H9 (cell line): ENCODE data around the gene CKS1B. TPM values are rescaled to one million over a fixed set of nuclear protein-coding genes. Genes with fewer than 3 reads are reported as not detected.
"Not testable (repeated sequence)": the region's sequence is repeated elsewhere in the genome, so short reads cannot be mapped to it uniquely, and the experiment has no call there.

Source experiments
- DNase-seq: peaks from one replicate; pipeline ENCODE4 v3.0.0-alpha.2; 2017
- H2AFZ ChIP-seq: one replicate; pipeline ENCODE4 v1.6.1; 2013; ENCODE audit warnings: mild to moderate bottlenecking, low read length, control low read depth, moderate library complexity
- H2AK5ac ChIP-seq: 2 replicates; pipeline ENCODE4 v1.6.1; 2013; ENCODE audit warnings: low read length, control low read depth, mixed read lengths; ENCODE audit not compliant: insufficient read length
- H2BK120ac ChIP-seq: one replicate; pipeline ENCODE4 v1.6.1; 2013; ENCODE audit warnings: low read depth, mild to moderate bottlenecking, low read length, control low read depth, inconsistent platforms; ENCODE audit not compliant: poor library complexity, severe bottlenecking
- H2BK12ac ChIP-seq: 2 replicates; pipeline ENCODE4 v1.6.1; 2013; ENCODE audit warnings: low read length, control low read depth, mixed read lengths, low read depth; ENCODE audit not compliant: insufficient read length
- H2BK15ac ChIP-seq: 2 replicates; pipeline ENCODE4 v1.6.1; 2013; ENCODE audit warnings: low read depth, low read length, control low read depth
- H2BK20ac ChIP-seq: one replicate; pipeline ENCODE4 v1.6.1; 2013; ENCODE audit warnings: low read depth, mild to moderate bottlenecking, low read length, control low read depth, inconsistent platforms; ENCODE audit not compliant: poor library complexity, severe bottlenecking
- H2BK5ac ChIP-seq: 2 replicates; pipeline ENCODE4 v1.6.1; 2013; ENCODE audit warnings: low read length, control low read depth, mixed read lengths; ENCODE audit not compliant: insufficient read length
- H3K14ac ChIP-seq: 2 replicates; pipeline ENCODE4 v1.6.1; 2013; ENCODE audit warnings: low read length, control low read depth; ENCODE audit not compliant: insufficient read depth
- H3K18ac ChIP-seq: 2 replicates; pipeline ENCODE4 v1.6.1; 2013; ENCODE audit warnings: low read depth, mild to moderate bottlenecking, mixed read lengths, low read length, control low read depth; ENCODE audit not compliant: insufficient read length
- H3K23ac ChIP-seq: 2 replicates; pipeline ENCODE4 v1.6.1; 2013; ENCODE audit warnings: low read length, control low read depth, mixed read lengths, low read depth; ENCODE audit not compliant: insufficient read length
- H3K23me2 ChIP-seq: 2 replicates; pipeline ENCODE4 v1.6.1; 2013; ENCODE audit warnings: low read depth, mild to moderate bottlenecking, mixed read lengths, low read length, control low read depth; ENCODE audit not compliant: insufficient read length, poor library complexity, severe bottlenecking
- H3K27ac ChIP-seq: 2 replicates; pipeline ENCODE4 v1.5.1; 2013; ENCODE audit warnings: low read length, control low read depth, mixed read lengths, low read depth; ENCODE audit not compliant: insufficient read length
- H3K27me3 ChIP-seq: 2 replicates; pipeline ENCODE4 v1.6.1; 2013; ENCODE audit warnings: low read length, control low read depth, inconsistent platforms; ENCODE audit not compliant: insufficient read depth
- H3K4ac ChIP-seq: 2 replicates; pipeline ENCODE4 v1.6.1; 2013; ENCODE audit warnings: low read depth, mild to moderate bottlenecking, control low read depth, inconsistent platforms, low read length, moderate library complexity
- H3K4me1 ChIP-seq: 2 replicates; pipeline ENCODE4 v1.6.1; 2013; ENCODE audit warnings: low read length, control low read depth, inconsistent platforms; ENCODE audit not compliant: insufficient read depth
- H3K4me2 ChIP-seq: 2 replicates; pipeline ENCODE4 v1.6.1; 2013; ENCODE audit warnings: low read length, control low read depth, mixed read lengths; ENCODE audit not compliant: insufficient read length, insufficient read depth
- H3K56ac ChIP-seq: 2 replicates; pipeline ENCODE4 v1.6.1; 2013; ENCODE audit warnings: low read depth, mild to moderate bottlenecking, mixed read lengths, low read length, control low read depth; ENCODE audit not compliant: insufficient read length
- H3K79me1 ChIP-seq: 2 replicates; pipeline ENCODE4 v1.6.1; 2013; ENCODE audit warnings: low read depth, mild to moderate bottlenecking, moderate library complexity, low read length, control low read depth, inconsistent platforms; ENCODE audit not compliant: insufficient read depth, poor library complexity, severe bottlenecking
- H3K79me2 ChIP-seq: 2 replicates; pipeline ENCODE4 v1.6.1; 2013; ENCODE audit warnings: low read length, control low read depth, inconsistent platforms; ENCODE audit not compliant: insufficient read depth
- H3K9ac ChIP-seq: 2 replicates; pipeline ENCODE4 v1.6.1; 2013; ENCODE audit warnings: low read length, control low read depth, mixed read lengths; ENCODE audit not compliant: insufficient read length; ENCODE audit errors: extremely low read depth
- H3K9me3 ChIP-seq: one replicate; pipeline ENCODE4 v1.6.1; 2013; ENCODE audit warnings: low read depth, low read length, inconsistent platforms; ENCODE audit not compliant: control insufficient read depth
- H3T11ph ChIP-seq: one replicate; pipeline ENCODE4 v1.6.1; 2013; ENCODE audit warnings: mild to moderate bottlenecking, low read length, control low read depth, inconsistent platforms
- H4K20me1 ChIP-seq: one replicate; pipeline ENCODE4 v1.6.1; 2013; ENCODE audit not compliant: control insufficient read depth, insufficient read length, insufficient read depth
- H4K5ac ChIP-seq: 2 replicates; pipeline ENCODE4 v1.6.1; 2013; ENCODE audit warnings: low read depth, mild to moderate bottlenecking, mixed read lengths, low read length, control low read depth; ENCODE audit not compliant: insufficient read length
- H4K8ac ChIP-seq: replicated peaks from 2 replicates; pipeline ENCODE4 v1.6.1; 2013; ENCODE audit warnings: low read length, control low read depth, mixed read lengths, low read depth; ENCODE audit not compliant: insufficient read length
- H4K91ac ChIP-seq: 2 replicates; pipeline ENCODE4 v1.6.1; 2013; ENCODE audit warnings: low read depth, mild to moderate bottlenecking, moderate library complexity, mixed read lengths, low read length, control low read depth; ENCODE audit not compliant: insufficient read length
- H3K27ac Mint-ChIP-seq, 3 experiments: 2 replicates in 2 of 3; 3 replicates in 1 of 3; pipeline ENCODE4 v1.8.0; 2020 to 2021; ENCODE audit warnings: mixed read lengths in 3 of 3, mild to moderate bottlenecking in 1 of 3, moderate library complexity in 1 of 3
- H3K27me3 Mint-ChIP-seq: 2 replicates; pipeline ENCODE4 v1.8.0; 2021; ENCODE audit warnings: low read depth, mild to moderate bottlenecking, moderate library complexity, mixed read lengths
- H3K36me3 Mint-ChIP-seq, 3 experiments: 2 replicates in 2 of 3; 3 replicates in 1 of 3; pipeline ENCODE4 v1.8.0; 2020 to 2021; ENCODE audit warnings: low read depth in 3 of 3, mixed read lengths in 3 of 3; ENCODE audit not compliant: insufficient read depth in 1 of 3
- H3K4me1 Mint-ChIP-seq, 2 experiments: 2 replicates each; pipeline ENCODE4 v1.8.0; 2020; ENCODE audit warnings: mixed read lengths in 2 of 2
- H3K4me3 Mint-ChIP-seq, 2 experiments: 2 replicates in 1 of 2; 3 replicates in 1 of 2; pipeline ENCODE4 v1.8.0; 2020 to 2021; ENCODE audit warnings: mild to moderate bottlenecking in 2 of 2, mixed read lengths in 2 of 2, moderate library complexity in 1 of 2
- H3K9me3 Mint-ChIP-seq, 2 experiments: 2 replicates in 1 of 2; 3 replicates in 1 of 2; pipeline ENCODE4 v1.8.0; 2020; ENCODE audit warnings: mild to moderate bottlenecking in 2 of 2, mixed read lengths in 2 of 2, moderate library complexity in 1 of 2
- WGBS: extraction: QIAGEN DNeasy Blood & Tissue Kit; methylation state at CpG from one replicate; pipeline ENCODE4 v1.1.7; 2013; ENCODE audit warnings: missing lambda C conversion rate, low lambda C conversion rate, mixed read lengths; ENCODE audit not compliant: insufficient read length; ENCODE audit errors: extremely low coverage; 5-methylcytosine and 5-hydroxymethylcytosine counted together
- total RNA-seq: library from RNA; stranded (reverse); gene quantifications from 2 replicates; pipeline ENCODE4 v1.2.1, GENCODE V29; 2021
- TF ChIP-seq, protein P1 (sequence below): fragments of 200-600 bp; sonication (generic); conservative IDR thresholded peaks from 3 replicates; pipeline ENCODE4 v1.8.0; 2021; ENCODE audit warnings: antibody characterized with exemption, mild to moderate bottlenecking

The CKS1B gene
- total RNA-seq, 1 experiment from 2014 or later: 279 TPM

DNA sequence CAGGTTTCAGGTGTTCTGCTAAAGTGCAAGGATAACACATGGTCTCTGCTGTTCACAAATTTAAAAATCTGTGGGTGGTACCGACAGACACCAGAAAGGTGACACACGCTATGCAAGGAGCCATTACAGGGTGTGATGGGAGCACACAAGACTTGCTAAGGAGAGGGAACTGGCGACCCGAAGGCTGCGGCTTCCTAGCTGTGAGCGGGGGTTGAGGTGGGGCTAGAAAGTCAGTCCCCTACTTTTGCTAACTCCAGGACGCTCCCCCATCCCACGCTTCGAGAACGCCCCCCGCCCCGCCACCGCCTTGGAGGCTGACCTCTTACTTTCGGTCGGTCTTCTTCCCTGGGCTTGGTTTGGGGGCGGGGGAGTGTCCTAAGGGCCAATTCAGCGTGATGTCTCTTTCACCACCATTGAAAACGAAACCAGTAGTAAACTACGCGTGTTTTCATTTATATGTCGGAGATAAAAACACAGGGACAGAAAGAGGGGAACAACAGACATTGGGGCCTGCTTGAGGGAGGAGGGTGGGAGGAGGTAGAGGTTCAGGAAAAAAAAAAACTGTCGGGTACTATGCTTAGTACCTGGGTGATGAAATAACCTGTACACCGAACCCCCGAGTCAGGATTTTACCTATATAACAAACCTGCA, 1.1 kb downstream of the CKS1B start:
- Histone ChIP-seq H3K23me2 (peaks cover 26% of the 10 kb centered on the region), H4K91ac (no peak overlapping the region), H3T11ph (no peak overlapping the region), H2BK5ac (no peak overlapping the region), H2AK5ac (no peak overlapping the region), H3K4me2 (peak overlapping the region; percentile 87), H2BK120ac (no peak overlapping the region), H3K14ac (peak overlapping the region; percentile 64; the same call in 1 of the 2 replicates), H2BK15ac (no peak overlapping the region), H3K4me1 (peaks cover 4% of the 10 kb centered on the region; the same call in 1 of the 2 replicates), H4K20me1 (no peaks in the 10 kb centered on the region), H3K18ac (peak overlapping the region; percentile 25), H4K8ac (no peak overlapping the region), H3K79me1 (no peaks in the 10 kb centered on the region), H3K79me2 (peaks cover 24% of the 10 kb centered on the region), H3K4ac (no peak overlapping the region), H3K27me3 (no peaks in the 10 kb centered on the region), H2BK20ac (no peak overlapping the region), H3K27ac (peak overlapping the region; percentile 49), H2BK12ac (no peak overlapping the region), H2AFZ (no peak overlapping the region), H3K56ac (no peak overlapping the region), H4K5ac (no peak overlapping the region), H3K23ac (no peak overlapping the region), H3K9me3 (no peaks in the 10 kb centered on the region), H3K9ac (peak overlapping the region; percentile 93)
- H3K9me3 Mint-ChIP-seq: no peaks in the 10 kb centered on the region
- no peak for DNase-seq
- H3K4me3 Mint-ChIP-seq: no peak overlapping the region
- TF ChIP-seq, protein P1, sequence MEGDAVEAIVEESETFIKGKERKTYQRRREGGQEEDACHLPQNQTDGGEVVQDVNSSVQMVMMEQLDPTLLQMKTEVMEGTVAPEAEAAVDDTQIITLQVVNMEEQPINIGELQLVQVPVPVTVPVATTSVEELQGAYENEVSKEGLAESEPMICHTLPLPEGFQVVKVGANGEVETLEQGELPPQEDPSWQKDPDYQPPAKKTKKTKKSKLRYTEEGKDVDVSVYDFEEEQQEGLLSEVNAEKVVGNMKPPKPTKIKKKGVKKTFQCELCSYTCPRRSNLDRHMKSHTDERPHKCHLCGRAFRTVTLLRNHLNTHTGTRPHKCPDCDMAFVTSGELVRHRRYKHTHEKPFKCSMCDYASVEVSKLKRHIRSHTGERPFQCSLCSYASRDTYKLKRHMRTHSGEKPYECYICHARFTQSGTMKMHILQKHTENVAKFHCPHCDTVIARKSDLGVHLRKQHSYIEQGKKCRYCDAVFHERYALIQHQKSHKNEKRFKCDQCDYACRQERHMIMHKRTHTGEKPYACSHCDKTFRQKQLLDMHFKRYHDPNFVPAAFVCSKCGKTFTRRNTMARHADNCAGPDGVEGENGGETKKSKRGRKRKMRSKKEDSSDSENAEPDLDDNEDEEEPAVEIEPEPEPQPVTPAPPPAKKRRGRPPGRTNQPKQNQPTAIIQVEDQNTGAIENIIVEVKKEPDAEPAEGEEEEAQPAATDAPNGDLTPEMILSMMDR: no peak
- WGBS: no CpG with 5 or more reads among the region's 24 CpGs
- H3K36me3 Mint-ChIP-seq: peaks cover 19 to 36% (median 31%) of the 10 kb centered on the region in 3 experiments; a peak in 6 of 7 replicates
- no peaks in the 10 kb centered on the region for H3K27me3 Mint-ChIP-seq
- H3K4me1 Mint-ChIP-seq: peaks cover 26 to 28% of the 10 kb centered on the region in 2 experiments
- H3K27ac Mint-ChIP-seq: no peak overlapping the region

DNA sequence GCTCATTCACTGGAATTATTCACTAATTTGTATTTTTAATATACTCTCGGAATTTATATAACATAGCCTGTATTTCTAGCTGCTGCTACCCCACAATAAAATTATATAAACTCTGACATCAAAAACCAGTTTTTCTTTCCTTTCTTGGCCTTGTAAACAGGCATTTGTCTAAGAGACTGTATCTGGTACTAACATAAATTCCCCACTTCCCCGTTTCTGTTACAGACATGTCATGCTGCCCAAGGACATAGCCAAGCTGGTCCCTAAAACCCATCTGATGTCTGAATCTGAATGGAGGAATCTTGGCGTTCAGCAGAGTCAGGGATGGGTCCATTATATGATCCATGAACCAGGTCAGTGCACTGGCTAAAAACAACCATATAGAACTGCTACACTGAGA, 3.3 kb downstream of the CKS1B start:
- not testable (repeated sequence) for H3K4me1 Mint-ChIP-seq, H3K9me3 Mint-ChIP-seq

More for the DNA sequence above, 3.3 kb downstream of the CKS1B start:
- H3K56ac ChIP-seq, H2BK12ac ChIP-seq, H3K27me3 Mint-ChIP-seq, H3K9ac ChIP-seq, H2BK120ac ChIP-seq, H2BK15ac ChIP-seq, H3K4me1 ChIP-seq, H3K27me3 ChIP-seq, H3K23ac ChIP-seq, H3K27ac ChIP-seq, H3K4me2 ChIP-seq, H4K5ac ChIP-seq, H2AK5ac ChIP-seq, H3K4ac ChIP-seq, DNase-seq, H3K18ac ChIP-seq, H2BK20ac ChIP-seq, H2AFZ ChIP-seq, H4K20me1 ChIP-seq, H3K9me3 ChIP-seq, H4K91ac ChIP-seq, H3T11ph ChIP-seq, H3K79me1 ChIP-seq, H2BK5ac ChIP-seq, H3K14ac ChIP-seq, H4K8ac ChIP-seq: not testable (repeated sequence)
- H3K27ac Mint-ChIP-seq: peak overlapping the region in 1 of 3 experiments; percentile 70; a peak in 3 of 7 replicates
- H3K79me2 ChIP-seq: peaks cover 24% of the 10 kb centered on the region
- H3K4me3 Mint-ChIP-seq: peak overlapping the region in 1 of 2 experiments; percentile 17; a peak in 2 of 5 replicates
- H3K23me2 ChIP-seq: peaks cover 15% of the 10 kb centered on the region
- H3K36me3 Mint-ChIP-seq: peaks cover 27 to 47% (median 44%) of the 10 kb centered on the region in 3 experiments
- no CpG with 5 or more reads among the region's 3 CpGs for WGBS
